ENCODE results near the gene IGF2BP2.
"Not testable (repeated sequence)": the region's sequence is repeated elsewhere in the genome, so short reads cannot be mapped to it uniquely, and the experiment has no call there.

Gene IGF2BP2

GRCh38 chr3:185709251-185709955 lies 115.4 kb downstream of the IGF2BP2 start:
- H3K27ac Mint-ChIP-seq = no peak overlapping the region
- H3K9me3 Mint-ChIP-seq = no peaks in the 10 kb centered on the region
- no peaks in the 10 kb centered on the region for H3K36me3 Mint-ChIP-seq
- DNase-seq (ENCODE audit: low spot score in 2 of 2) (no peak), ATAC-seq (no peak)
- H3K4me1 Mint-ChIP-seq = no peaks in the 10 kb centered on the region
- no peak overlapping the region for H3K4me3 Mint-ChIP-seq

GRCh38 chr3:185708392-185708791 lies 116.5 kb downstream of the IGF2BP2 start:
- Mint-ChIP-seq H3K4me3 (no peak overlapping the region), H3K9me3 (no peaks in the 10 kb centered on the region), H3K36me3 (no peaks in the 10 kb centered on the region), H3K27ac (no peak overlapping the region), H3K4me1 (no peaks in the 10 kb centered on the region)
- ATAC-seq (no peak), DNase-seq (ENCODE audit: low spot score in 2 of 2) (no peak)

GRCh38 chr3:185705498-185705897 lies 119.3 kb downstream of the IGF2BP2 start:
- Mint-ChIP-seq H3K9me3 (no peaks in the 10 kb centered on the region), H3K4me1 (no peaks in the 10 kb centered on the region), H3K4me3 (no peak overlapping the region), H3K36me3 (no peaks in the 10 kb centered on the region), H3K27ac (no peak overlapping the region)
- DNase-seq (ENCODE audit: low spot score in 2 of 2) (no peak), ATAC-seq (no peak)

- Mint-ChIP-seq H3K4me1 (no peaks in the 10 kb centered on the region), H3K9me3 (no peaks in the 10 kb centered on the region), H3K36me3 (no peaks in the 10 kb centered on the region), H3K27ac (no peak overlapping the region), H3K4me3 (no peak overlapping the region)
- ATAC-seq = no peak
- no peak for DNase-seq (ENCODE audit: low spot score in 2 of 2)
Measured at GRCh38 chr3:185702262-185703225, 122.3 kb downstream of the IGF2BP2 start.

- Mint-ChIP-seq H3K9me3 (no peaks in the 10 kb centered on the region), H3K27ac (no peak overlapping the region), H3K36me3 (no peaks in the 10 kb centered on the region), H3K4me3 (no peak overlapping the region), H3K4me1 (no peaks in the 10 kb centered on the region)
- DNase-seq (ENCODE audit: low spot score in 2 of 2) (no peak), ATAC-seq (no peak)
Measured at GRCh38 chr3:185701611-185702261, 123.1 kb downstream of the IGF2BP2 start.

- ATAC-seq (no peak), DNase-seq (ENCODE audit: low spot score in 2 of 2) (no peak)
- no peaks in the 10 kb centered on the region for H3K36me3 Mint-ChIP-seq
- no peak overlapping the region for H3K4me3 Mint-ChIP-seq
- no peaks in the 10 kb centered on the region for H3K9me3 Mint-ChIP-seq
- H3K4me1 Mint-ChIP-seq = no peaks in the 10 kb centered on the region
- no peak overlapping the region for H3K27ac Mint-ChIP-seq
Measured at GRCh38 chr3:185699927-185700326, 124.9 kb downstream of the IGF2BP2 start.

- not testable (repeated sequence) for H3K4me1 Mint-ChIP-seq; H3K27ac Mint-ChIP-seq; H3K4me3 Mint-ChIP-seq; H3K9me3 Mint-ChIP-seq; H3K36me3 Mint-ChIP-seq; ATAC-seq; DNase-seq (ENCODE audit: low spot score in 2 of 2)
Measured at GRCh38 chr3:185697228-185697627, 127.6 kb downstream of the IGF2BP2 start.

- Mint-ChIP-seq H3K4me1 (no peaks in the 10 kb centered on the region), H3K9me3 (no peaks in the 10 kb centered on the region), H3K27ac (no peak overlapping the region), H3K36me3 (no peaks in the 10 kb centered on the region), H3K4me3 (no peak overlapping the region)
- ATAC-seq (no peak), DNase-seq (ENCODE audit: low spot score in 2 of 2) (no peak)
Measured at GRCh38 chr3:185696039-185696438, 128.8 kb downstream of the IGF2BP2 start.

GRCh38 chr3:185693985-185694653 lies 130.7 kb downstream of the IGF2BP2 start:
- Mint-ChIP-seq H3K4me3 (no peak overlapping the region), H3K4me1 (no peaks in the 10 kb centered on the region), H3K9me3 (no peaks in the 10 kb centered on the region), H3K36me3 (no peaks in the 10 kb centered on the region), H3K27ac (no peak overlapping the region)
- no peak for ATAC-seq
- no peak for DNase-seq (ENCODE audit: low spot score in 2 of 2)

- H3K4me3 Mint-ChIP-seq = no peak overlapping the region
- no peaks in the 10 kb centered on the region for H3K9me3 Mint-ChIP-seq
- ATAC-seq = no peak
- H3K4me1 Mint-ChIP-seq = no peaks in the 10 kb centered on the region
- no peaks in the 10 kb centered on the region for H3K36me3 Mint-ChIP-seq
- no peak for DNase-seq (ENCODE audit: low spot score in 2 of 2)
- H3K27ac Mint-ChIP-seq = no peak overlapping the region
Measured at GRCh38 chr3:185691622-185692021, 133.2 kb downstream of the IGF2BP2 start.

GRCh38 chr3:185687271-185687878 lies 137.5 kb downstream of the IGF2BP2 start:
- no peaks in the 10 kb centered on the region for H3K4me1 Mint-ChIP-seq
- no peaks in the 10 kb centered on the region for H3K9me3 Mint-ChIP-seq

GRCh38 chr3:185685231-185686035 lies 139.4 kb downstream of the IGF2BP2 start:
- H3K27ac Mint-ChIP-seq = no peak overlapping the region
- no peaks in the 10 kb centered on the region for H3K36me3 Mint-ChIP-seq
- no peaks in the 10 kb centered on the region for H3K4me1 Mint-ChIP-seq
- no peak for DNase-seq (ENCODE audit: low spot score in 2 of 2)
- ATAC-seq = no peak
- no peaks in the 10 kb centered on the region for H3K9me3 Mint-ChIP-seq
- H3K4me3 Mint-ChIP-seq = no peak overlapping the region

More at GRCh38 chr3:185687271-185687878, 137.5 kb downstream of the IGF2BP2 start:
- H3K36me3 Mint-ChIP-seq = no peaks in the 10 kb centered on the region
- ATAC-seq = no peak
- DNase-seq (ENCODE audit: low spot score in 2 of 2) = no peak
- H3K27ac Mint-ChIP-seq = no peak overlapping the region
- no peak overlapping the region for H3K4me3 Mint-ChIP-seq

GRCh38 chr3:185680231-185680630 lies 144.6 kb downstream of the IGF2BP2 start:
- DNase-seq (ENCODE audit: low spot score in 2 of 2) (no peak), ATAC-seq (no peak)
- Mint-ChIP-seq H3K27ac (no peak overlapping the region), H3K9me3 (peaks cover 12% of the 10 kb centered on the region), H3K36me3 (no peaks in the 10 kb centered on the region), H3K4me3 (no peak overlapping the region), H3K4me1 (no peaks in the 10 kb centered on the region)

- H3K4me3 Mint-ChIP-seq = no peak overlapping the region
- no peaks in the 10 kb centered on the region for H3K36me3 Mint-ChIP-seq
- H3K4me1 Mint-ChIP-seq = no peaks in the 10 kb centered on the region
- ATAC-seq = no peak
- peaks cover 12% of the 10 kb centered on the region for H3K9me3 Mint-ChIP-seq
- no peak for DNase-seq (ENCODE audit: low spot score in 2 of 2)
- H3K27ac Mint-ChIP-seq = no peak overlapping the region
Measured at GRCh38 chr3:185678027-185678426, 146.8 kb downstream of the IGF2BP2 start.

All from stimulated activated effector memory CD8-positive, alpha-beta T cell treated with anti-CD3 and anti-CD28 coated beads, Interleukin-12 subunit alpha, Interleukin-12 subunit beta, amount 100 ng/mL, for 72 hours (primary cell).